HG03521 (cell line): ENCODE results near the gene DPY19L3.
"Not testable (repeated sequence)": the region's sequence is repeated elsewhere in the genome, so short reads cannot be mapped to it uniquely, and the experiment has no call there.

Source experiments
- ATAC-seq: cut with Tn5 transposase; IDR thresholded peaks from one replicate; pipeline ENCODE4 v1.9.1; 2021; ENCODE audit warnings: mild to moderate bottlenecking, moderate library complexity; ENCODE audit not compliant: unreplicated experiment

The DPY19L3 gene

GRCh38 chr19:32405431-32406160 is at the start of gene DPY19L3:
Gene DPY19L3, plus strand, starts transcription at chr19:32405770. Its CDS starts 2,484 bp downstream, at chr19:32408254.
- ATAC-seq: peak; percentile 93

- ATAC-seq: no peak
Observed at GRCh38 chr19:32357720-32358119, 47.9 kb upstream of the DPY19L3 start.

DNA sequence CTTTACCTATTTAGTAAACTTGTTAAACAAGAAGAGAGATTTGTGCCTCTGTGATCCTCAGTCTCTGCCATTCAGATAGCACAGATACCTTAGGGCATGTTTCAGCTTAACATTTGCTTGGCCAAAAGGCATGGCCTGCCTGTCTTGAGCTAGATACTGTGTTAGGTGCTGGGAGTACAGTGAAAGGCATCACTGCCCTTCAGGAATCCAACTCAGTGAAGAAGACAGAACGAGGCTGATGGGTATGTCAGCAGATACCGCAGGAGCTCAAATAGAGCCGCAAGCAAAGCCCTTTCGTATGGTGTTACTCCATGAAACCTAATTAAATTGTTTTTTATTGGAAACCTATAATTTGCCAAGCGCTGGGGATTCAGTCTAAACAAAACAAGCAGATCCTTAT is 47.2 kb upstream of the DPY19L3 start:
- ATAC-seq: no peak

DNA sequence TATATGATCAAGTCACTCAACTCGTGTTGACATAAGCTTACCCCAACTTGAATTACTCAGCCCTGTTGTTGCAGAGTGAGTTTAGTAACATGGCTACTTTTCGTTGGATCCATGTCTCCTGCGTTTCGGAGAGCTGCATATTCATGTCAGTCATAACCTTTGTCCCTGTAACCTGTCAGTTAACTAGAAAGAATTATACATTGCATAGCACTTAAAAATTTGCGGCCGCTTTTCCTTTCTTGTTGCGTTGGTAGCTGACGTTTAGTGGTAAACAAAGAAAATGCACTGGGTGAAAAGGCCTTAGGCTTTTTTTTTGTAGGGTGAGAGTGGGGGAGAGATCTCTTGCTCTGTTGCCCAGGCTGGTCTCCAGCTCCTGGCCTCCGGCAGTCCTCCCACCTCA is 46.0 kb upstream of the DPY19L3 start:
- ATAC-seq: no peak

- ATAC-seq: no peak
Observed at GRCh38 chr19:32361574-32362317, 43.8 kb upstream of the DPY19L3 start.

- ATAC-seq: no peak
Observed at GRCh38 chr19:32362318-32362691, 43.3 kb upstream of the DPY19L3 start.

DNA sequence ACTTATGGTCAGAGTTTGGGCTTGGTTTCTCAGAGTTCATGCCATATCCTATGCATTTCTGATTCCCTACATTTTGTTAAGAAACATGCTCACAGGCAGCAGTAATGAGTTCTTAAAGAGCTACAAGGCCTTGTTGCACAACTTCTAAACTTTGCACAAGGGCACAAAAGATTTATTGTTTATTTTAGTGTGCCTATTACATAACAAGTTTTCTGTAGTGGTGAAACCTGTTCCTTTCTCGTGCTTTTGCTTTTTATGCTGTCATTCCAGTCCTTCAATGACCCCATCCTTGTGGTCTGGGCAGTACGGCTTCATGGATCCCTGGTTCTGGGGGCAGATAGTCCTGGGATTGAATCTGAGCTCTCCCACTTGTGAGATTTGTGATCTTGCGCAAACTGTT is 42.4 kb upstream of the DPY19L3 start:
- ATAC-seq: no peak

- ATAC-seq: no peak
Observed at GRCh38 chr19:32363632-32364031, 41.9 kb upstream of the DPY19L3 start.

GRCh38 chr19:32364040-32364439 is 41.5 kb upstream of the DPY19L3 start:
- no peak for ATAC-seq

DNA sequence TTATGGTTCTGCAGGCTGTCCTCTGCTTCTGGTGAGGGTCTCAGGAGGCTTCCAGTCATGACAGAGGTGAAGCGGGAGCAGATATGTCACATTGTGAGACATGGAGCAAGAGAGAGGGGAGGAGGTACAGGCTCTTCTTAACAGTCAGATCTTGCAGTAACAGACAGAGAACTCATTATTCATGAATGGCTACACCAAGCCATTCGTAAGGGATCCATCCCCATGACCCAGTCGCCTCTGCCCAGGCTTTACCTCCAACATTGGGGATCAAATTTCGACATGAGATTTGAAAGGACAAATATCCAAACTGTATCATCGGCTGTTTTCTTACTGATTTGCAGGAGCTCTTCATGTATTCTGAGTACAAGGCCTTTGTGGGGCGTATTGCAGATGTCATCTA is 38.5 kb upstream of the DPY19L3 start:
- no peak for ATAC-seq

DNA sequence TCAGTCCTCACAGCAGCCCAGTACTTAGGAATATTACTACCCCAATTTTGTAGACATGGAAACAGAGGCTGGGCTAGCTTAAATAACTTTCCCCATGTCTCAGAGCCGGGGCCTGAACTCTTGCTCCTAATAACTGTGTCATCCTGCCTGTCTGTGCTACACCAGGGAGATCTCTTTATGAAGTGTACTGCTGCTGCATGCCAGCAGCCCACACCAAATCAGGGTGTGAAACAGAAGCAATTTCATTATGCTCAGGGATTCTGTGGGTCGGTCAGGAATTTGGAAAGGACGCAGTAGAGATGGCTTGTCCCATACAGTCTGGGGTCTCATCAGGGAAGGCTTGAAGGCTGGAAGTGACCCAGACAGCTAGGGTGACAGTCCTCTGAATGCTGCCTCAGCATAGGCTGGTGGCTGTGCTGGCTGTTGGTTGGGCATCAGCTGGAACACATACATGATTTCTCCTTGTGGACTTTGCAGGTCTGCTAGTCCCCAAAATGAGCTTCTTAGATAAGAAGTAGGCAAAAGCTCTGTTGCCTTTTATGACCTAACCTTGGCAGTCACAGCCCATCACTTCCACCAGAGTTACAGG is 37.5 kb upstream of the DPY19L3 start:
- no peak for ATAC-seq

- ATAC-seq: no peak
Observed at GRCh38 chr19:32368787-32369186, 36.8 kb upstream of the DPY19L3 start.

- ATAC-seq: no peak
Observed at GRCh38 chr19:32372726-32373517, 32.6 kb upstream of the DPY19L3 start.

DNA sequence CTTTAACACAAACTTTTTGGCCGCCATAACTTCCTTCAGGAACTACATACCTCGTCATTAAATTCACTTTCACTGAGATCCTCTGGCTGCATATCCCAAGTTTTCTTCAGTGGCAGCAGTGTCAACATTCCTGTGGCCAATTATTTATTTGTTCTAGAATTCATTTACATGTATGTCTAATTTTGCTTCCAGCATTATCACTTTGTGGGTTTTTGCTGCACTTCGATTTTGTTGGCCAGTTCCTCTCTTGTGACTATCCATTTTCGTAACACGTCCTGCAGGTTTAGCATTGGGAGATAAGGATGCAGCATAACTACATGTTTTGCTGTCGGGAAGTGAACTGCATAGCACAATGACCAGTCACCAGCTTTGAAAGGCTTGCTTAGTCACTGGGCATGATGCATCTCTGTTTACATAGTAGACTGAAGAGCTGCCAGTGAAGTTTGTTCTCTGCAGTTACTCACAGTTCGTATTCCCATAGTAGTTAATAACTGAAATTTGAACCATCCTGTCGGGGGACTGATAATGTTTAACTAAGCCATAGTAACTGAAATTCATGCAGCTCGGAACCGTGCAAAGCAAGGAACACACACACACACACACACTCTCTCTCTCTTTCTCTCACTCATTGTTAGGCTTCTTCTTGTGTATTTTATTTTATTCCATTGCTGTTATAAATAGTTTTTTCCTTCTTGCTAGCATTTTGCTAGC is 31.8 kb upstream of the DPY19L3 start:
- no peak for ATAC-seq

- ATAC-seq: not testable (repeated sequence)
Observed at GRCh38 chr19:32374362-32374761, 31.2 kb upstream of the DPY19L3 start.

- ATAC-seq: not testable (repeated sequence)
Observed at GRCh38 chr19:32377088-32377487, 28.5 kb upstream of the DPY19L3 start.

DNA sequence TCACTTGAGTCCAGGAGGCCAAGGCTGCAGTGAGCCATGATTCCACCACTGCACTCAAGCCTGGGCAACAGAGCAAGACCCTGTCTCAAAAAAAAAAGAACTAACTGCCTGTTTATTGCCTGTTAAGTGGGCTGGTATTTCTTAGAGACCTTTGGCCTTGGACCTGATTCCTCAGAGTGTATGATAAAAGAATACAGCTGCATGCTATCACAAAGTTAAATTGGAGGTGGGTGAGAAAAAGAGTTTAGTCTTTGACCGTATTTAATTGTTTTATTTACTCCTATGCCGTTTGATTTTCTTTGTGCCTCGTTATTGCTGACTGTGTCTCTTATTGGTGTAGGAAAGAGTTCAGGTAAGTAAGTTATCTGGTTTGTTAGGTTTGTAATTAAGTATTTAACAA is 25.3 kb upstream of the DPY19L3 start:
- ATAC-seq: no peak

DNA sequence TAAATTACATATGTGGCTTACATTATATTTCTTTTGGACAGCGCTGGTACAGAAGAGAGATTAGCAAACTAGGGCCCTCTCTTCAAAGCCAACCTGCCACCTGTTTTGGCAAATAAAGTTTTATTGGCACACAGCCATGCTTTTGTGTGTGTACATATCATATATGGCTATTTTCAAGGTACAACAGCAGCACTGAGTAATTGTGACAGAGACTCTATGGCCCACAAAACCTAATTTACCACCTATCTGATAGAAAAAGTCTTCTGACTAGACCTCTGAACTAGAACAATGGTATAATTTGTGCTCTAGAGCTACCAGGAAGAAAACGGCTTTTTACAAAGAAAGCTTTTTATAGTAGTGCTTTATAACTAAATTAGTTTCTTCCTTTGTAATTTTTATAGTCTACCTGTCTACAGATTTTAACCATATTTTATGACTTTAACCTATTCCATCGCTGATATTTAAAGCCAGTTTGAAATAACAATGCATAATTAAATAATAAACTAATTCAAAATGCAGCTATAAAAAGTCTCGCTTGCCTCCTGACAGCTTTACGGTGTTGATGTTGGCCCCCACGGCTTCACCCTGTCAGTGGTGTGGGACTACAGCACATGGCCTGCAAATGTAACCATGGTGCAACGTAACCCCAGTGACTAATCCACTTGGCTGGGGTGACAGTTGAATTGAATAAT is 17.7 kb upstream of the DPY19L3 start:
- ATAC-seq: no peak

GRCh38 chr19:32388393-32388855 is 17.1 kb upstream of the DPY19L3 start:
- no peak for ATAC-seq

DNA sequence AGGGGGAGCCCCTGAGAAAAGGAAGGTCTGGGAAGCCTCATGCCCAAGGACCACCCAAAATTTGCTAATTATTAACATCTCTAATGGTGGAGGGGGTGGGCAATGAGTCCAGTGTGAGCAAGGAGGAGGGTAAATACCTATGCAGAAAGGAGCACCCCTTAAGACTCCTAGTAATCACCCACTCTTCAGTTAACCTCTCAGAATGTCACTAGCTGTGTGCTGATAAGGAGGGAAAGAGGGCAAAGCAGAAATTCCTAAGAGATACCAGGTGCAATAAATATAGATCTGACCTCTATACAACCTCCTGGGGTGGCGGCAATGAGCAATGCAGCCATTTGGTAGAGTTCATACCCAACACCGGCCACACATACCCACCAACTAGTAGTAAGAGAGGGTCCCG is 12.7 kb upstream of the DPY19L3 start:
- ATAC-seq: no peak
